K562 (cell line): Measurements from ENCODE around the gene PRDM16. TPM values are rescaled to one million over a fixed set of nuclear protein-coding genes. Genes with fewer than 3 reads are reported as not detected.

ENCODE experiments used
- ATAC-seq: fragments of 200-7000 bp; cut with Tn5 transposase; 3 replicates; pipeline ENCODE4 v1.9.1; 2020; ENCODE audit warnings: moderate library complexity
- BruUV-seq: library from RNA; stranded (reverse); fragments of 400-500 nt; replicated peaks from 2 replicates; lab custom pipeline; 2021; lab: Mats Ljungman, UMichigan
- CTCF ChIA-PET: fragments of 300-600 bp; formaldehyde crosslinking; extraction: SDS; loops from one replicate; lab custom pipeline; 2021; ENCODE audit warnings: low intra/inter-chr PET ratio; lab: Yijun Ruan, JAX
- POLR2A ChIA-PET: fragments of 300-600, 350-650 bp; sonication (Branson Sonifier 250); formaldehyde crosslinking; extraction: SDS; loops from one replicate; lab custom pipeline; 2021; ENCODE audit warnings: antibody characterized with exemption, inconsistent platforms; lab: Yijun Ruan, JAX
- DNase-seq, 4 experiments: peaks; one replicate each; pipeline versions ENCODE4 v3.0.0 to v3.0.0-alpha.2; 2011 to 2018; ENCODE audit warnings: low spot score in 3 of 4, mixed read lengths in 3 of 4; ENCODE audit errors: extremely low read depth in 1 of 4
- FAIRE-seq: peaks from 2 replicates; lab custom pipeline; 2011; peaks lifted over from hg19 to GRCh38; lab: Jason Lieb, UNC
- H2AFZ ChIP-seq: 2 replicates; pipeline ENCODE4 v1.6.0; 2011; ENCODE audit warnings: low read depth, low read length, control low read depth, inconsistent platforms
- H3K27ac ChIP-seq: fragments of 200-600 bp; 3 replicates; pipeline ENCODE4 v1.8.0; 2011; ENCODE audit warnings: low read depth, mild to moderate bottlenecking, control low read depth, inconsistent platforms, low read length, moderate library complexity, mixed read lengths; ENCODE audit errors: extremely low read depth
- H3K27me3 ChIP-seq, 2 experiments: fragments of 300-600 bp in 1 of 2; 2 replicates in 1 of 2; 3 replicates in 1 of 2; pipeline versions ENCODE4 v1.6.0 to v1.8.0; 2011; ENCODE audit warnings: inconsistent platforms in 2 of 2, low read length in 2 of 2, mild to moderate bottlenecking in 1 of 2, mixed read lengths in 1 of 2, moderate library complexity in 1 of 2; ENCODE audit not compliant: control insufficient read depth in 2 of 2, insufficient read depth in 2 of 2
- H3K36me3 ChIP-seq: fragments of 300-600 bp; 3 replicates; pipeline ENCODE4 v1.8.0; 2011; ENCODE audit warnings: mild to moderate bottlenecking, low read length, inconsistent platforms; ENCODE audit not compliant: control insufficient read depth, insufficient read depth
- H3K4me1 ChIP-seq, 2 experiments: fragments of 200-600 bp in 1 of 2; replicated peaks in 1 of 2; 2 replicates in 1 of 2; 3 replicates in 1 of 2; pipeline versions ENCODE4 v1.5.1 to v1.8.0; 2011; ENCODE audit warnings: inconsistent platforms in 2 of 2, low read length in 2 of 2, mild to moderate bottlenecking in 1 of 2, mixed read lengths in 1 of 2, moderate library complexity in 1 of 2; ENCODE audit not compliant: control insufficient read depth in 2 of 2, insufficient read depth in 2 of 2
- H3K4me2 ChIP-seq: 2 replicates; pipeline ENCODE4 v1.6.1; 2011; ENCODE audit warnings: low read length, control low read depth, inconsistent platforms, mixed read lengths; ENCODE audit not compliant: insufficient read depth
- H3K4me3 ChIP-seq: fragments of 200-600 bp; sonication (generic), shearing (Covaris generic); 2 replicates; pipeline ENCODE4 v1.5.1; 2016; ENCODE audit warnings: control low read depth, inconsistent platforms
- H3K79me2 ChIP-seq: fragments of 200-600 bp; 3 replicates; pipeline ENCODE4 v1.8.0; 2011; ENCODE audit warnings: low read length, inconsistent platforms; ENCODE audit not compliant: control insufficient read depth, insufficient read depth
- H3K9ac ChIP-seq, 2 experiments: 2 replicates each; pipeline versions ENCODE4 v1.6.0 to v1.6.1; 2011; ENCODE audit warnings: low read depth in 2 of 2, low read length in 2 of 2, control low read depth in 1 of 2, inconsistent platforms in 1 of 2, mild to moderate bottlenecking in 1 of 2, mixed read lengths in 1 of 2; ENCODE audit not compliant: insufficient read depth in 1 of 2
- H3K9me1 ChIP-seq: one replicate; pipeline ENCODE4 v1.6.0; 2011; ENCODE audit warnings: inconsistent platforms, mild to moderate bottlenecking, low read length, moderate library complexity; ENCODE audit not compliant: control insufficient read depth, insufficient read depth
- H3K9me3 ChIP-seq: replicated peaks from 2 replicates; pipeline ENCODE4 v1.5.1; 2011; ENCODE audit warnings: low read depth, low read length, inconsistent platforms; ENCODE audit not compliant: control insufficient read depth, insufficient read depth
- H4K20me1 ChIP-seq: replicated peaks from 2 replicates; pipeline ENCODE4 v1.6.1; 2011; ENCODE audit warnings: low read length, inconsistent platforms, mixed read lengths; ENCODE audit not compliant: control insufficient read depth, insufficient read depth
- FOSL1 ChIP-seq: fragments of 200-800 bp; sonication (Bioruptor generic); conservative IDR thresholded peaks from 2 replicates; pipeline ENCODE4 v1.6.1; 2016; ENCODE audit warnings: missing genetic modification characterization, missing compliant biosample characterization
- NCOA6 ChIP-seq: fragments of 450-650 bp; IDR thresholded peaks from 2 replicates; pipeline ENCODE4 v1.6.1; 2017; ENCODE audit warnings: mild to moderate bottlenecking
- NR1H2 ChIP-seq: sonication (generic); formaldehyde crosslinking; IDR thresholded peaks from 2 replicates; pipeline ENCODE4 v1.4.0; 2020; ENCODE audit warnings: mild to moderate bottlenecking, missing genetic modification reagents
- RBM14 ChIP-seq: fragments of 200-400 bp; formaldehyde crosslinking; IDR thresholded peaks from 2 replicates; pipeline ENCODE4 v1.6.1; 2018; ENCODE audit warnings: low read depth, mild to moderate bottlenecking, low read length, moderate library complexity, borderline replicate concordance; ENCODE audit not compliant: insufficient read depth
- SIN3B ChIP-seq: fragments of 450-650 bp; IDR thresholded peaks from 2 replicates; pipeline ENCODE4 v1.6.1; 2017; ENCODE audit warnings: low read depth, mild to moderate bottlenecking, moderate library complexity
- ZNF445 ChIP-seq: fragments of 250-450 bp; sonication (Bioruptor Pico); IDR thresholded peaks from 2 replicates; pipeline ENCODE4 v1.4.0; 2020; ENCODE audit warnings: low read depth, mild to moderate bottlenecking, moderate library complexity
- ZNF766 ChIP-seq: fragments of 200-800 bp; sonication (Bioruptor generic); conservative IDR thresholded peaks from 2 replicates; pipeline ENCODE4 v1.6.1; 2016; ENCODE audit warnings: missing genetic modification characterization, missing compliant biosample characterization
- WGBS: fragments of 100-300 bp; shearing (Covaris generic); methylation state at CpG from one replicate; pipeline ENCODE4 v1.1.6; 2016; ENCODE audit warnings: low coverage, mixed read lengths; ENCODE audit not compliant: insufficient coverage; ENCODE audit errors: missing lambda C conversion rate; 5-methylcytosine and 5-hydroxymethylcytosine counted together
- in situ Hi-C: fragments of 300-500 bp; cut with MboI; formaldehyde crosslinking; loops from 4 replicates; pipeline ENCODE4 v1.15.0; 2018; ENCODE audit warnings: inconsistent platforms, mixed read lengths
- intact Hi-C: fragments of 100-400 bp; cut with micrococcal nuclease; formaldehyde crosslinking; loops from 2 replicates; pipeline ENCODE4 v1.14.2; 2022
- polyA plus RNA-seq, 8 experiments: library from polyadenylated mRNA; depleted of rRNA in 4 of 8; stranded (reverse) in 5 of 8; unstranded in 3 of 8; fragments of >200 nt; fragmentation: Nextera tagmentation in 2 of 8; fragmentation: Illumina TruSeq in 1 of 8; extraction: Ambion mirVana in 2 of 8; extraction: Trizol in 1 of 8; gene quantifications; 2 replicates each; pipeline versions ENCODE4 v1.2.1 to v1.2.3, GENCODE V29; 2011 to 2014; ENCODE audit warnings: inconsistent platforms in 1 of 8, missing spikeins in 1 of 8
- total RNA-seq, 7 experiments: library from RNA; depleted of rRNA in 6 of 7; stranded (reverse); fragments of >200 nt in 6 of 7; fragmentation: Illumina TruSeq in 2 of 7; extraction: Trizol in 2 of 7; gene quantifications; 2 replicates each; pipeline versions ENCODE4 v1.2.1 to v1.2.3, GENCODE V29; 2011 to 2021; ENCODE audit warnings: low replicate concordance in 1 of 7
- TF ChIP-seq, protein P1 (sequence below): sonication (generic); formaldehyde crosslinking; IDR thresholded peaks from 2 replicates; pipeline ENCODE4 v1.4.0; 2020; ENCODE audit warnings: mild to moderate bottlenecking, missing genetic modification reagents
- TF ChIP-seq, protein P2 (sequence below): fragments of 250-450 bp; sonication (Bioruptor Pico); IDR thresholded peaks from 2 replicates; pipeline ENCODE4 v1.4.0; 2020; ENCODE audit warnings: mild to moderate bottlenecking
- TF ChIP-seq, protein P3 (sequence below): fragments of 450-650 bp; formaldehyde crosslinking; IDR thresholded peaks from 2 replicates; pipeline ENCODE4 v1.4.0; 2022; ENCODE audit warnings: missing genetic modification characterization
- TF ChIP-seq, protein P4 (sequence below): fragments of 250-450 bp; sonication (Bioruptor Pico); IDR thresholded peaks from 2 replicates; pipeline ENCODE4 v1.5.0; 2020; ENCODE audit warnings: mild to moderate bottlenecking, borderline replicate concordance
- TF ChIP-seq, protein P5 (sequence below): fragments of 250-450 bp; sonication (Bioruptor Pico); IDR thresholded peaks from 2 replicates; pipeline ENCODE4 v1.8.0; 2022; ENCODE audit warnings: inconsistent platforms, mild to moderate bottlenecking, moderate library complexity, borderline replicate concordance

Gene PRDM16
- total and polyA plus RNA-seq, 9 of the 15 experiments (the other 6 are each of a cell fraction or from before 2014, with no cell fraction given): 0.10 to 0.27 TPM; not detected in 7

- Histone ChIP-seq H3K4me3 (no peak overlapping the region), H3K27me3 (peaks cover 27 to 54% of the 10 kb centered on the region in 2 experiments), H3K4me1 (peaks cover 0 to 5% of the 10 kb centered on the region in 2 experiments; a peak in 1 of 5 replicates), H3K79me2 (no peaks in the 10 kb centered on the region), H3K9ac (no peak overlapping the region), H2AFZ (no peak overlapping the region), H3K9me1 (no peaks in the 10 kb centered on the region), H3K9me3 (no peaks in the 10 kb centered on the region), H3K4me2 (no peak overlapping the region), H3K36me3 (no peaks in the 10 kb centered on the region), H3K27ac (no peak overlapping the region), H4K20me1 (peaks cover 9% of the 10 kb centered on the region; the same call in 1 of the 2 replicates)
- POLR2A ChIA-PET: interaction anchor here (0.6 kb wide), 1 partner anchor 18 kb away, joined by 3 read pairs; no protein-coding TSS in a partner anchor
- no TSS peak for BruUV-seq
- in situ Hi-C loops: no loop called here
- intact Hi-C loops: no loop called here
- WGBS: 6% methylated on average over 56 of the region's 82 CpGs
- CTCF ChIA-PET: no interaction called here
- DNase-seq: no peak
- FAIRE-seq: no peak
- ATAC-seq: no peak
- TF ChIP-seq, protein P1, sequence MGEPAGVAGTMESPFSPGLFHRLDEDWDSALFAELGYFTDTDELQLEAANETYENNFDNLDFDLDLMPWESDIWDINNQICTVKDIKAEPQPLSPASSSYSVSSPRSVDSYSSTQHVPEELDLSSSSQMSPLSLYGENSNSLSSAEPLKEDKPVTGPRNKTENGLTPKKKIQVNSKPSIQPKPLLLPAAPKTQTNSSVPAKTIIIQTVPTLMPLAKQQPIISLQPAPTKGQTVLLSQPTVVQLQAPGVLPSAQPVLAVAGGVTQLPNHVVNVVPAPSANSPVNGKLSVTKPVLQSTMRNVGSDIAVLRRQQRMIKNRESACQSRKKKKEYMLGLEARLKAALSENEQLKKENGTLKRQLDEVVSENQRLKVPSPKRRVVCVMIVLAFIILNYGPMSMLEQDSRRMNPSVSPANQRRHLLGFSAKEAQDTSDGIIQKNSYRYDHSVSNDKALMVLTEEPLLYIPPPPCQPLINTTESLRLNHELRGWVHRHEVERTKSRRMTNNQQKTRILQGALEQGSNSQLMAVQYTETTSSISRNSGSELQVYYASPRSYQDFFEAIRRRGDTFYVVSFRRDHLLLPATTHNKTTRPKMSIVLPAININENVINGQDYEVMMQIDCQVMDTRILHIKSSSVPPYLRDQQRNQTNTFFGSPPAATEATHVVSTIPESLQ: no peak
- TF ChIP-seq NR1H2 (CRISPR knock-in tag) (no peak), FOSL1 (tag) (no peak), ZNF766 (CRISPR knock-in tag) (no peak), RBM14 (no peak), ZNF445 (CRISPR knock-in tag) (no peak), NCOA6 (no peak), SIN3B (no peak)
- TF ChIP-seq, protein P2, sequence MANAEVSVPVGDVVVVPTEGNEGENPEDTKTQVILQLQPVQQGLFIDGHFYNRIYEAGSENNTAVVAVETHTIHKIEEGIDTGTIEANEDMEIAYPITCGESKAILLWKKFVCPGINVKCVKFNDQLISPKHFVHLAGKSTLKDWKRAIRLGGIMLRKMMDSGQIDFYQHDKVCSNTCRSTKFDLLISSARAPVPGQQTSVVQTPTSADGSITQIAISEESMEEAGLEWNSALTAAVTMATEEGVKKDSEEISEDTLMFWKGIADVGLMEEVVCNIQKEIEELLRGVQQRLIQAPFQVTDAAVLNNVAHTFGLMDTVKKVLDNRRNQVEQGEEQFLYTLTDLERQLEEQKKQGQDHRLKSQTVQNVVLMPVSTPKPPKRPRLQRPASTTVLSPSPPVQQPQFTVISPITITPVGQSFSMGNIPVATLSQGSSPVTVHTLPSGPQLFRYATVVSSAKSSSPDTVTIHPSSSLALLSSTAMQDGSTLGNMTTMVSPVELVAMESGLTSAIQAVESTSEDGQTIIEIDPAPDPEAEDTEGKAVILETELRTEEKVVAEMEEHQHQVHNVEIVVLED (CRISPR knock-in tag): no peak
- TF ChIP-seq, protein P3, sequence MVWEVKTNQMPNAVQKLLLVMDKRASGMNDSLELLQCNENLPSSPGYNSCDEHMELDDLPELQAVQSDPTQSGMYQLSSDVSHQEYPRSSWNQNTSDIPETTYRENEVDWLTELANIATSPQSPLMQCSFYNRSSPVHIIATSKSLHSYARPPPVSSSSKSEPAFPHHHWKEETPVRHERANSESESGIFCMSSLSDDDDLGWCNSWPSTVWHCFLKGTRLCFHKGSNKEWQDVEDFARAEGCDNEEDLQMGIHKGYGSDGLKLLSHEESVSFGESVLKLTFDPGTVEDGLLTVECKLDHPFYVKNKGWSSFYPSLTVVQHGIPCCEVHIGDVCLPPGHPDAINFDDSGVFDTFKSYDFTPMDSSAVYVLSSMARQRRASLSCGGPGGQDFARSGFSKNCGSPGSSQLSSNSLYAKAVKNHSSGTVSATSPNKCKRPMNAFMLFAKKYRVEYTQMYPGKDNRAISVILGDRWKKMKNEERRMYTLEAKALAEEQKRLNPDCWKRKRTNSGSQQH (CRISPR knock-in tag): no peak
- TF ChIP-seq, protein P4, sequence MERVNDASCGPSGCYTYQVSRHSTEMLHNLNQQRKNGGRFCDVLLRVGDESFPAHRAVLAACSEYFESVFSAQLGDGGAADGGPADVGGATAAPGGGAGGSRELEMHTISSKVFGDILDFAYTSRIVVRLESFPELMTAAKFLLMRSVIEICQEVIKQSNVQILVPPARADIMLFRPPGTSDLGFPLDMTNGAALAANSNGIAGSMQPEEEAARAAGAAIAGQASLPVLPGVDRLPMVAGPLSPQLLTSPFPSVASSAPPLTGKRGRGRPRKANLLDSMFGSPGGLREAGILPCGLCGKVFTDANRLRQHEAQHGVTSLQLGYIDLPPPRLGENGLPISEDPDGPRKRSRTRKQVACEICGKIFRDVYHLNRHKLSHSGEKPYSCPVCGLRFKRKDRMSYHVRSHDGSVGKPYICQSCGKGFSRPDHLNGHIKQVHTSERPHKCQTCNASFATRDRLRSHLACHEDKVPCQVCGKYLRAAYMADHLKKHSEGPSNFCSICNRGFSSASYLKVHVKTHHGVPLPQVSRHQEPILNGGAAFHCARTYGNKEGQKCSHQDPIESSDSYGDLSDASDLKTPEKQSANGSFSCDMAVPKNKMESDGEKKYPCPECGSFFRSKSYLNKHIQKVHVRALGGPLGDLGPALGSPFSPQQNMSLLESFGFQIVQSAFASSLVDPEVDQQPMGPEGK: no peak
- TF ChIP-seq, protein P5, sequence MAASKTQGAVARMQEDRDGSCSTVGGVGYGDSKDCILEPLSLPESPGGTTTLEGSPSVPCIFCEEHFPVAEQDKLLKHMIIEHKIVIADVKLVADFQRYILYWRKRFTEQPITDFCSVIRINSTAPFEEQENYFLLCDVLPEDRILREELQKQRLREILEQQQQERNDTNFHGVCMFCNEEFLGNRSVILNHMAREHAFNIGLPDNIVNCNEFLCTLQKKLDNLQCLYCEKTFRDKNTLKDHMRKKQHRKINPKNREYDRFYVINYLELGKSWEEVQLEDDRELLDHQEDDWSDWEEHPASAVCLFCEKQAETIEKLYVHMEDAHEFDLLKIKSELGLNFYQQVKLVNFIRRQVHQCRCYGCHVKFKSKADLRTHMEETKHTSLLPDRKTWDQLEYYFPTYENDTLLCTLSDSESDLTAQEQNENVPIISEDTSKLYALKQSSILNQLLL: no peak
These were observed 4.7 kb downstream of the PRDM16 start for GRCh38 chr1:3073489-3074296.
